Right lobe of liver (tissue), 4 donors: Measurements from ENCODE around the gene DNAJC15.

Experiments used
- CTCF ChIP-seq, 4 donors: fragments of 200-600 bp in 3 of 4; fragments of 450-650 bp in 1 of 4; IDR thresholded peaks; one replicate each; pipeline versions ENCODE4 v1.5.1 to v1.8.0; 2016 to 2022; ENCODE audit warnings: antibody characterized with exemption in 4 of 4, mild to moderate bottlenecking in 2 of 4
- POLR2A ChIP-seq: fragments of 450-650 bp; IDR thresholded peaks from one replicate; pipeline ENCODE4 v1.6.1; 2017; ENCODE audit warnings: antibody characterized with exemption, mild to moderate bottlenecking
- donor health status: DM: no; HTN: no; CAD: no.
- donor health status: DM: no; HTN: no; CAD: no.
- donor health status: DM: no; HTN: yes; CAD: no.

GRCh38 chr13:43002021-43002420, 21.4 kb upstream of the DNAJC15 start:
- no peak for TF ChIP-seq CTCF (IDR thresholded peaks at IDR 0.05)
- no peak for TF ChIP-seq POLR2A
